Activated CD4-positive, alpha-beta T cell treated with anti-CD3 and anti-CD28 coated beads for 48 hours (primary cell): Measurements from ENCODE around the gene MAPKAPK2.
"Not testable (repeated sequence)": the region's sequence is repeated elsewhere in the genome, so short reads cannot be mapped to it uniquely, and the experiment has no call there.

ENCODE experiments used
- DNase-seq: peaks from one replicate; pipeline ENCODE4 v3.0.0-alpha.2; 2020

Gene MAPKAPK2

DNA sequence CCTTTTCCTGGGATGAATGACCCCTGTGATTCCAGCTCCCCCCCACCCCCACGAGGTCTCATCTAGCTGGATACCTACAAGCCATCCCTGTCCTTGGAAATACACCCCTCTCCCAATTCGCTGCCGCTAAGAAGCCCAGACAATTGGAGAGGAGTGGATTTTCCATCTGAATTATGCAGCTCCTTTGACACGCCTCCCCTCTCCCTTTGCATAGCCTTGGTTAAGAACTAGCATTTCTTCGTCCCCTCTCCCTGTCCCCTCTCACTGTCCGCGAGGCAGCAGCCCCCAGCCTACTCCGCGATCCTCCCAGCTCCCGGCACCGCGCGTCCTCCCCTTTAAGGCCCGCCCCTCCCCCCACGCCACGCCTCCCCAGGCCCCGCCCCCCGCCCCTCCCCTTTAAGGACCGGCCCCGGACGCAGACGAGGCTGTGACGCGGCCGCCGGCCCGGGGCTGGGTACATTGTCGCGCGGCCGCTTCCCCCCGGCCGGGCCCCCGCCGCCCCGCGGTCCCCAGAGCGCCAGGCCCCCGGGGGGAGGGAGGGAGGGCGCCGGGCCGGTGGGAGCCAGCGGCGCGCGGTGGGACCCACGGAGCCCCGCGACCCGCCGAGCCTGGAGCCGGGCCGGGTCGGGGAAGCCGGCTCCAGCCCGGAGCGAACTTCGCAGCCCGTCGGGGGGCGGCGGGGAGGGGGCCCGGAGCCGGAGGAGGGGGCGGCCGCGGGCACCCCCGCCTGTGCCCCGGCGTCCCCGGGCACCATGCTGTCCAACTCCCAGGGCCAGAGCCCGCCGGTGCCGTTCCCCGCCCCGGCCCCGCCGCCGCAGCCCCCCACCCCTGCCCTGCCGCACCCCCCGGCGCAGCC lies at the start of gene MAPKAPK2:
Gene MAPKAPK2 (plus strand): TSS at position 428 of the 856 bp plus-strand sequence. CDS start 325 bp downstream, at position 753.
- peak; percentile 81 for DNase-seq

GRCh38 chr1:206635080-206635977 lies 49.4 kb upstream of the MAPKAPK2 start, which contains the start of gene DYRK3:
Gene DYRK3, plus strand, starts transcription at chr1:206635536. Its CDS starts 168 bp downstream, at chr1:206635704.
- peak; percentile 95 for DNase-seq

GRCh38 chr1:206635978-206636345 lies 48.7 kb upstream of the MAPKAPK2 start:
- DNase-seq = no peak

GRCh38 chr1:206636671-206637070 lies 48.0 kb upstream of the MAPKAPK2 start:
- DNase-seq = no peak

DNA sequence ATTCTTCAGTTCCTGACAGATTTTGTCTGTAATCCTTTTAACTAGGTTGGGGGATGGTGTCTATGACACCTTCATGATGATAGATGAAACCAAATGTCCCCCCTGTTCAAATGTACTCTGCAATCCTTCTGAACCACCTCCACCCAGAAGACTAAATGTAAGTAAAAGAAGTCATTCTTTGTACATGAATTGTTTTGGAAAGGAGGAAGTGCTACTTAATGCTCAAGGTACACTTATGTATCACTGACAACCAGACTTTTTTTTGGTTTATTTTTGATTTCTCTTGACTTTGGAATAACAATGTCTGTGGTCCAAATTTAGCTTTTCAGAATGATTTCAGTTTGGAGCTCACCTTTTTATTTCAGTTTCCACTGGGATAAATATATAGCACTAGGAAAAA lies 47.1 kb upstream of the MAPKAPK2 start:
- no peak for DNase-seq

GRCh38 chr1:206642074-206642473 lies 42.6 kb upstream of the MAPKAPK2 start:
- DNase-seq = not testable (repeated sequence)

GRCh38 chr1:206643118-206643698 lies 41.5 kb upstream of the MAPKAPK2 start:
- no peak for DNase-seq

GRCh38 chr1:206646504-206646903 lies 38.2 kb upstream of the MAPKAPK2 start:
- DNase-seq = no peak

DNA sequence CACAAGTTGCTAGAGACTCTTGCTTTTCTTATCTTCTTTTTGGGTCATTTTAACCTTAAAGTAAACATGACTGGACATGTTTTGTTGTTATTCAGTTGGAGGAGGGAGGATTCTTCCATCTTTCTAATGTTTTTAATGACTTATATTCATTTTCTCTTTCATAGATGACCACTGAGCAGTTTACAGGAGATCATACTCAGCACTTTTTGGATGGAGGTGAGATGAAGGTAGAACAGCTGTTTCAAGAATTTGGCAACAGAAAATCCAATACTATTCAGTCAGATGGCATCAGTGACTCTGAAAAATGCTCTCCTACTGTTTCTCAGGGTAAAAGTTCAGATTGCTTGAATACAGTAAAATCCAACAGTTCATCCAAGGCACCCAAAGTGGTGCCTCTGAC lies 37.5 kb upstream of the MAPKAPK2 start:
- DNase-seq = no peak

DNA sequence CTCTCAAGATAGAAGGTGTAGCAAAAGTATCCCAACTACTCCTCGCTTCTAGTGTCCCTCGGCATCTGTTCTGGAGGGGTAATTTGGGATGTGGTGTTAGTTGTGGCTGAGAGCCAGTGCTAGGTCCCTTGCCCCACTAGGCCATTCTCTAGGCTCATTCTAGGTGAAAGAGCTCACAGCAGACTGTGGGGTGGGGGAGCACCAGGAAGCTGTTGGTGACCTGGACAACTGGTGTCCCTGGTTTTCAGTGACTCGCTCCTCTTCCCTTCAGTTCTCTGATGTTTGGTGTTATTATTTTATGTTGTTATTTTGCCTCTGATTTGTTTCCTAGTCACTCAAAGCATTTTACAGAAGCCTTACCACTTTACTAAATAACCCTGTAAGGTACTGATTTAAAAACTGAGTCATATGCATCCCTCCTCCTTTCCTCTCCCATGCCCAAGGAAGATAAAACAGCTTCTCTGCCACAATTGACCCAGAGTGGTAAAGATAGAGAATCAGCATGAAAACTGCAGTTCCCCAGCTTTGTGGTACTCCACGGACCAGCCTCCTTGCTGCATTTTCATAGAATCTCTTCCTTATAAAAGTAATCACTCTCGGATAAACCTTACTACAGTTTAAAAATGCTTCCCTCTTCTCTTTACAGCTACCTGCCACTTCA lies 35.3 kb upstream of the MAPKAPK2 start:
- no peak for DNase-seq

DNA sequence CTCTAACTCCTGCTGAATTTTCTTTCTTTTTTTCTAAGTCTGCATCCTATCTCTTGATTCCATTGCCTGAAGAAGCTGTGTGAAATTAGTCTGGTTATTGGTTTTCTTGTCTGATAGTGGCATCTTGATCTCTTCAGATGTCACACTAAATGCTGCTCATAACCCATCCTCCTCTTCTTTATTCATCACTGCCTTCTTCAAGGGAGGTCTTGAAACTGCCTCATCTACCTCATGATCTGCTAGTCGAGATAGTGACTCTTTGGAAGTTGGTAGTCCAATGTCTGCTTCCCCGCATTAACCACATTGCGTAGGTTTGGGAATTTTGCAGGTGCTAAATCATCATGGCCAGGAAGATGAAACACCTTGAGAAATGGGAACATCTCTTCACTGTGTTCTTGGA lies 33.7 kb upstream of the MAPKAPK2 start:
- DNase-seq = no peak

DNA sequence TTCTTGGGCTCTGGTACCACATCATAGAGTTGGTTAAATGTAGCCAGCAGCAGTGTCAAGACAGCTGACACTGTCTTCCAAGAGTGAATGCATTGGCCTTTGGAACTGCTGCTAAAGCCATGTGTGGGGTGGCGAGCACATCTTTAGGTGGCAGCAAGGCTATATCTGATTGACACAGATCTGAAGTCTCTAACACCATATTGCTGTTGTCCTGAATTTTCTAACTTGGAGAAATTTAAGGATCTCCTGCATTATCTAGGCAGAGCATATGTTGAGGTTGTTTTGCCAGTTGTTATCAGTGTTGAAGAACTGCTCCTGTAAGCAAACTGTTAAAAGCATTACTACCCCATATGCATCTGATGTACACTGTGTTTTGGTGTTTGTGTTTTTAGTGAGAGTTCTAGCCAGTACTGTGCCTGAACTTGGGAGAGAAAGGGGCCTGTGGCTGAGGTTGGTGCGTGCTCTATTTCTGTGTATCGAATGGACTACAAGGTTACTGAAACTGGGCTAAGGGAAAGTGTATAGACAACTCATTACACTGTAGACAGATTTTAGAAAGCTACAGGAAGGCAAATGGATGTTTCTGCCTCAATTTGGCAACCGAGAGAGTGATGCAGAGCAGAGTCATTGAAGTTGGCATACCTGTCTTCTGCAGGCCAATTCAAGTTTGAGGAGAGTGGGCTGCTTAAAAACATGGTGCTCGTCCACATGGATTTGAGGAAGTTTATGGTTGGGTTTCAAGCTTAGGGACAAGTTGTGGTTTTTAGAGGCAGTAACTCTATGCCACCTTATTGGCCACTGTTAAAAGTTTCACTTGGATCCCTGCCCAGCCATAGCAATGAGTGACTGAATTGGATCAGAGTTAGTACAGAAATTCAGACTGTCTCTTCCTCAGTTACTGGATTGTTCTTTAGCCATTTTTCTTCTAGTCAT lies 32.5 kb upstream of the MAPKAPK2 start:
- DNase-seq = no peak

DNA sequence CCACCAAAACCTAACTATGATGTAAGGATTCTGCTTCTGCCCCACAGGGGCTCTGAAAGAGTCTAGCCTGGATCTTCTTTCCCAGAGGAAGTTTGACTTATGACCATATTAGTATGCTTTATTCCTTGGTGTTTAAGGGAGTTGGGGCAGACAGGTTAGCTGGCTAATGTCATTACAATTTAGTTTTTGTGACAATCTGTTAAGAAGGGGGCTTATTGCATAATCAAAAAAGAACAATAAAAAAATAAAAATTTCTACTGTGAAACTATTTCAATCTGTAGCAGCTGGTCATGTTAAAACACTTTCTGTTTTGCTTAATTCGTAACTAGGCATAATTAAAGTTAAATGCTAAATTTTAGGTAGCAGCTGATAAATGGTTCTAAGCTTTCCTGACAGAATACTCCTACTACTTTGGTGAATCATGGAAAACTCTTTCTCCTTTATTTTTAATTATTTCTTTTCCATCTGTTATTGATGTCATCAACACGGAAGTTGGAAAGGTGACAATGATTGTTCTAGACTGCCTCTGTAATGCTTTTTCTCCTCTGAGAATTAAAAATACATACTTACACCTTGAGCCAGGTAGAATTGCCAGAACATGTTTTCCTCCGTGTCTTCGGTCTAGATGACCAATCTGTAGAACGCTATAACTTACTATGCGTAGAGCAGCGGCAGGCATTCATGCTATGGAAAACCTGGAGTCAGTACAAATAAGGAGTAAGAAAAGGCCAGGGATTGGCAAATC lies 30.8 kb upstream of the MAPKAPK2 start:
- DNase-seq = no peak

- no peak for DNase-seq
These were observed 29.9 kb upstream of the MAPKAPK2 start for GRCh38 chr1:206654828-206655227.

- DNase-seq = no peak
These were observed 29.2 kb upstream of the MAPKAPK2 start for GRCh38 chr1:206655471-206655882.

- no peak for DNase-seq
These were observed 27.8 kb upstream of the MAPKAPK2 start for GRCh38 chr1:206656936-206657335.

- no peak for DNase-seq
These were observed 27.0 kb upstream of the MAPKAPK2 start for GRCh38 chr1:206657751-206658150.

DNA sequence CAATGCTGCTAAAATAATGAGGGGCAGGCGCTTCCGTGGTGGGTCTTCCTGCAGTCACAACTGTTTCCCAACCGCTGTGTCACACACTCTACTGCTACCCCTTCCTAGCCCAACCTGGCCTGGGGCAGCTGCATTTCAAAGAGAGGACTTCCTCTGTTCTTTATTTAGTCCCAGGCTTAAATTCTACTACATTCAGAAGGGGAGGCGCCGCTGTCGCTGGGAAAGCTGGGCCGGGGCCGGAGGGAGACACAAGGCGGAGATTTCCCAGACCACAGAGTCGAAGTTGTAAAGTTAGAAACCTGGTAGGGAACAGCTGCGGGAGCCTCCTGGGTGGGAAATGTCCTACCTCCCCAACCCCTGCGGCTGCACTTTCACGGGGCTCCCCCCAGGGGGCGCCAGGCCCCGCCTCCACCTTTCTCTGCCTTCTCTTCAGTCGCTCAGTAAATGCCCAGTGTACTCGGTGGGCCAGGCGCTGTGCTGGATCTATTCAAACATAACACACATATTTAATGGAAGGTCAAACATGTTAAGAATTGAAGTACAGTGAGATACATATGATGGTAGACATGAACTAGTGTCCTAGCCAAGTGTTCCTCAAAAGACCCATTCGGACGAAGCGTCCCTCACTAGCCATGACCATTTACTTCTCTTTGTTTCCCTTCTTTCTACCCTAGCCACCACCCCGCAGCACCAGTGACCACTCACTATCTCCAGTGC lies 26.3 kb upstream of the MAPKAPK2 start:
- DNase-seq = peak; percentile 74

GRCh38 chr1:206658981-206659273 lies 25.8 kb upstream of the MAPKAPK2 start:
- DNase-seq = no peak

DNA sequence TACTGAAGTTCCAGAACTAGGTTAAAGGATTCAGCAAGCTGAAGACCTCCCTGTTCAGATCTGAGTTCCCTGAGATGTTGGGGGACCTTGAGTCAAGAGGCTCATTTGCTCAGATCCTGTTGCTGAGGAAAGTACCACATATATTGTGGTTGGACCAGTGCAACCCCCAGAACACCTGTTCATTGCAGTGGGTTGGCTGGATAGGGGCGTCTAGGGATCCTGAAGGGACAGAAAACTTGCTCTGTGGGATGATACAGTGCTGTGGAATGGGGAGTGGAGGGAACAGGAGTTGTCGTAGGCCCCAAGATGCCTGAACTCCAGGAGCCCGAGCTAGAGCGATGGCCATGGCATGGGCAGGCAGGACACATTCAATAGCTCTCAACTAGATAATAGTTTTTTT lies 24.6 kb upstream of the MAPKAPK2 start:
- DNase-seq = no peak
